Measurements from ENCODE around the gene ABCD1. TPM values are rescaled to one million over a fixed set of nuclear protein-coding genes. Genes with fewer than 3 reads are reported as not detected.
A peak's percentile ranks its signal among the peaks of the same experiment; 100 is the strongest.
"Not testable (repeated sequence)": the region's sequence is repeated elsewhere in the genome, so short reads cannot be mapped to it uniquely, and the experiment has no call there.

The ABCD1 gene
- total RNA-seq, 4 donors from 2014 or later: 2.9 to 24.9 (median 13.1) TPM

GRCh38 chrX:153696100-153696499 is 28.6 kb upstream of the ABCD1 start:
- intact Hi-C loops (cut with DNase I; ENCODE audit: low total_unique reads): no loop called here
- no peaks in the 10 kb centered on the region for H3K4me1 ChIP-seq
- TF ChIP-seq POLR2A (IDR thresholded peaks at IDR 0.05): no peak
- TF ChIP-seq CTCF (IDR thresholded peaks at IDR 0.05): no peak
- H3K36me3 ChIP-seq: no peaks in the 10 kb centered on the region
- no peak for DNase-seq
- H3K27ac ChIP-seq: no peak overlapping the region
- H3K4me3 ChIP-seq: no peak overlapping the region
- H3K9me3 ChIP-seq: no peaks in the 10 kb centered on the region
- no peaks in the 10 kb centered on the region for H3K27me3 ChIP-seq

- H3K27me3 ChIP-seq; H3K4me3 ChIP-seq; H3K4me1 ChIP-seq; H3K36me3 ChIP-seq; DNase-seq; intact Hi-C loops (cut with DNase I; ENCODE audit: low total_unique reads); H3K9me3 ChIP-seq; H3K27ac ChIP-seq: not testable (repeated sequence)
These were observed 28.1 kb upstream of the ABCD1 start for GRCh38 chrX:153696538-153696937.

GRCh38 chrX:153696986-153697722 is 27.5 kb upstream of the ABCD1 start:
- H3K27ac ChIP-seq; H3K36me3 ChIP-seq; H3K27me3 ChIP-seq; H3K4me3 ChIP-seq; H3K9me3 ChIP-seq; H3K4me1 ChIP-seq; intact Hi-C loops (cut with DNase I; ENCODE audit: low total_unique reads); DNase-seq: not testable (repeated sequence)

GRCh38 chrX:153697924-153698865 is 26.5 kb upstream of the ABCD1 start:
- DNase-seq: no peak
- TF ChIP-seq POLR2A (IDR thresholded peaks at IDR 0.05): no peak
- TF ChIP-seq CTCF (IDR thresholded peaks at IDR 0.05): no peak
- no peak overlapping the region for H3K4me3 ChIP-seq
- no peaks in the 10 kb centered on the region for H3K36me3 ChIP-seq
- H3K27me3 ChIP-seq: no peaks in the 10 kb centered on the region
- H3K27ac ChIP-seq: no peak overlapping the region
- peaks cover 0 to 2% of the 10 kb centered on the region in 2 donors for H3K4me1 ChIP-seq
- intact Hi-C loops (cut with DNase I; ENCODE audit: low total_unique reads): no loop called here
- H3K9me3 ChIP-seq: no peaks in the 10 kb centered on the region

GRCh38 chrX:153699210-153699783 is 25.4 kb upstream of the ABCD1 start:
- DNase-seq; H3K9me3 ChIP-seq; H3K4me1 ChIP-seq; H3K27ac ChIP-seq; intact Hi-C loops (cut with DNase I; ENCODE audit: low total_unique reads); H3K27me3 ChIP-seq; H3K4me3 ChIP-seq; H3K36me3 ChIP-seq: not testable (repeated sequence)

- H3K4me1 ChIP-seq: not testable (repeated sequence)
These were observed 24.8 kb upstream of the ABCD1 start for GRCh38 chrX:153699784-153700371.

More at GRCh38 chrX:153699784-153700371, 24.8 kb upstream of the ABCD1 start:
- H3K27ac ChIP-seq; H3K36me3 ChIP-seq; intact Hi-C loops (cut with DNase I; ENCODE audit: low total_unique reads); H3K27me3 ChIP-seq; H3K4me3 ChIP-seq; H3K9me3 ChIP-seq: not testable (repeated sequence)
- peak in 1 of 2 donors; percentile 18 for DNase-seq

Measured in uterus (tissue), 4 donors.